ENCODE measurements around the gene THSD4.

GRCh38 chr15:71136159-71136783, 21.0 kb downstream of the THSD4 start:
- TF ChIP-seq, protein P1, sequence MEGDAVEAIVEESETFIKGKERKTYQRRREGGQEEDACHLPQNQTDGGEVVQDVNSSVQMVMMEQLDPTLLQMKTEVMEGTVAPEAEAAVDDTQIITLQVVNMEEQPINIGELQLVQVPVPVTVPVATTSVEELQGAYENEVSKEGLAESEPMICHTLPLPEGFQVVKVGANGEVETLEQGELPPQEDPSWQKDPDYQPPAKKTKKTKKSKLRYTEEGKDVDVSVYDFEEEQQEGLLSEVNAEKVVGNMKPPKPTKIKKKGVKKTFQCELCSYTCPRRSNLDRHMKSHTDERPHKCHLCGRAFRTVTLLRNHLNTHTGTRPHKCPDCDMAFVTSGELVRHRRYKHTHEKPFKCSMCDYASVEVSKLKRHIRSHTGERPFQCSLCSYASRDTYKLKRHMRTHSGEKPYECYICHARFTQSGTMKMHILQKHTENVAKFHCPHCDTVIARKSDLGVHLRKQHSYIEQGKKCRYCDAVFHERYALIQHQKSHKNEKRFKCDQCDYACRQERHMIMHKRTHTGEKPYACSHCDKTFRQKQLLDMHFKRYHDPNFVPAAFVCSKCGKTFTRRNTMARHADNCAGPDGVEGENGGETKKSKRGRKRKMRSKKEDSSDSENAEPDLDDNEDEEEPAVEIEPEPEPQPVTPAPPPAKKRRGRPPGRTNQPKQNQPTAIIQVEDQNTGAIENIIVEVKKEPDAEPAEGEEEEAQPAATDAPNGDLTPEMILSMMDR (IDR thresholded peaks at IDR 0.05): no peak
- no peak for TF ChIP-seq POLR2A (IDR thresholded peaks at IDR 0.05)
